Stimulated activated CD4-positive, alpha-beta T cell treated with anti-CD3 and anti-CD28 coated beads, Interleukin-12 subunit alpha, Interleukin-12 subunit beta, amount 100 ng/mL, for 24 hours (primary cell): ENCODE data around the gene TTL.
A peak's percentile ranks its signal among the peaks of the same experiment; 100 is the strongest.
"Not testable (repeated sequence)": the region's sequence is repeated elsewhere in the genome, so short reads cannot be mapped to it uniquely, and the experiment has no call there.

Experiments used
- DNase-seq, 2 experiments: peaks; one replicate each; pipeline ENCODE4 v3.0.0-alpha.2; 2020; ENCODE audit warnings: low read depth in 2 of 2

TTL gene

GRCh38 chr2:112520234-112520783 is 38.4 kb downstream of the TTL start:
- no peak for DNase-seq

- no peak for DNase-seq
Measured at GRCh38 chr2:112523291-112523777, 41.4 kb downstream of the TTL start.

- DNase-seq, result not testable (repeated sequence)
Measured at GRCh38 chr2:112524276-112524675, 42.3 kb downstream of the TTL start.

- no peak for DNase-seq
Measured at GRCh38 chr2:112528541-112528940, 46.6 kb downstream of the TTL start.

GRCh38 chr2:112529757-112530156 is 47.8 kb downstream of the TTL start:
- no peak for DNase-seq

GRCh38 chr2:112530728-112531127 is 48.8 kb downstream of the TTL start:
- DNase-seq, result no peak

- no peak for DNase-seq
Measured at GRCh38 chr2:112534826-112535225, 52.9 kb downstream of the TTL start.

GRCh38 chr2:112536665-112537064 is 54.7 kb downstream of the TTL start:
- not testable (repeated sequence) for DNase-seq

GRCh38 chr2:112539306-112539705 is 57.4 kb downstream of the TTL start:
- DNase-seq, result no peak

GRCh38 chr2:112540906-112541305 is 59.0 kb downstream of the TTL start:
- no peak for DNase-seq

GRCh38 chr2:112541315-112542122 is 59.6 kb downstream of the TTL start:
- peak in 1 of 2 experiments; percentile 9 for DNase-seq

- DNase-seq, result peak; percentile 60 to 70
Measured at GRCh38 chr2:112542123-112542983, 60.4 kb downstream of the TTL start, which contains the start of gene POLR1B. Gene POLR1B (plus strand): TSS chr2:112542465. CDS start chr2:112542495, 30 bp downstream.

GRCh38 chr2:112542984-112543661 is 61.2 kb downstream of the TTL start:
- DNase-seq, result peak in 1 of 2 experiments; percentile 3

- no peak for DNase-seq
Measured at GRCh38 chr2:112547333-112547732, 65.4 kb downstream of the TTL start.

- DNase-seq, result no peak
Measured at GRCh38 chr2:112548980-112549379, 67.0 kb downstream of the TTL start.

GRCh38 chr2:112566104-112566503 is 84.1 kb downstream of the TTL start:
- DNase-seq, result no peak

GRCh38 chr2:112566508-112566907 is 84.6 kb downstream of the TTL start:
- DNase-seq, result not testable (repeated sequence)

GRCh38 chr2:112572005-112572404 is 90.0 kb downstream of the TTL start:
- DNase-seq, result no peak

- no peak for DNase-seq
Measured at GRCh38 chr2:112577756-112578155, 95.8 kb downstream of the TTL start.

GRCh38 chr2:112579241-112579640 is 97.3 kb downstream of the TTL start:
- DNase-seq, result no peak

GRCh38 chr2:112580084-112580483 is 98.1 kb downstream of the TTL start:
- no peak for DNase-seq

GRCh38 chr2:112582314-112582746 is 100.4 kb downstream of the TTL start:
- DNase-seq, result no peak
